Right forelimb (tissue), 1 donor: ENCODE results near the gene NAPEPLD.
"Not testable (repeated sequence)": the region's sequence is repeated elsewhere in the genome, so short reads cannot be mapped to it uniquely, and the experiment has no call there.

Experiments
- DNase-seq: peaks from one replicate; pipeline ENCODE4 v3.0.0-alpha.2; 2018

Gene NAPEPLD

GRCh38 chr7:103143868-103144267, 5.0 kb downstream of the NAPEPLD start:
- no peak for DNase-seq

GRCh38 chr7:103142494-103142893, 6.4 kb downstream of the NAPEPLD start:
- DNase-seq: no peak

GRCh38 chr7:103141753-103142404, 7.0 kb downstream of the NAPEPLD start:
- no peak for DNase-seq

GRCh38 chr7:103140685-103141084, 8.2 kb downstream of the NAPEPLD start:
- no peak for DNase-seq

- DNase-seq: no peak
Measured at GRCh38 chr7:103140061-103140460, 8.8 kb downstream of the NAPEPLD start.

- no peak for DNase-seq
Measured at GRCh38 chr7:103134836-103135554, 13.9 kb downstream of the NAPEPLD start.

GRCh38 chr7:103132995-103133688, 15.8 kb downstream of the NAPEPLD start:
- DNase-seq: no peak

- no peak for DNase-seq
Measured at GRCh38 chr7:103130901-103131624, 17.8 kb downstream of the NAPEPLD start.

GRCh38 chr7:103129702-103130549, 19.0 kb downstream of the NAPEPLD start:
- no peak for DNase-seq

GRCh38 chr7:103127006-103127405, 21.9 kb downstream of the NAPEPLD start:
- no peak for DNase-seq

- DNase-seq: no peak
Measured at GRCh38 chr7:103124429-103124979, 24.4 kb downstream of the NAPEPLD start.

- no peak for DNase-seq
Measured at GRCh38 chr7:103123529-103123928, 25.4 kb downstream of the NAPEPLD start.

GRCh38 chr7:103121641-103122040, 27.3 kb downstream of the NAPEPLD start:
- DNase-seq: no peak

GRCh38 chr7:103120362-103120761, 28.5 kb downstream of the NAPEPLD start:
- no peak for DNase-seq

GRCh38 chr7:103119791-103120291, 29.1 kb downstream of the NAPEPLD start:
- DNase-seq: no peak

GRCh38 chr7:103117465-103117864, 31.4 kb downstream of the NAPEPLD start:
- DNase-seq: no peak

- DNase-seq: no peak
Measured at GRCh38 chr7:103116991-103117390, 31.9 kb downstream of the NAPEPLD start.

- DNase-seq: no peak
Measured at GRCh38 chr7:103116511-103116910, 32.4 kb downstream of the NAPEPLD start.

GRCh38 chr7:103115771-103116170, 33.1 kb downstream of the NAPEPLD start:
- no peak for DNase-seq

- DNase-seq: no peak
Measured at GRCh38 chr7:103114576-103115008, 34.3 kb downstream of the NAPEPLD start.

- no peak for DNase-seq
Measured at GRCh38 chr7:103113164-103113563, 35.7 kb downstream of the NAPEPLD start.

GRCh38 chr7:103106703-103107070, 42.2 kb downstream of the NAPEPLD start:
- not testable (repeated sequence) for DNase-seq
